ENCODE data around the gene DEFB129. TPM values are rescaled to one million over a fixed set of nuclear protein-coding genes. Genes with fewer than 3 reads are reported as not detected.

DEFB129 gene
- total and polyA plus RNA-seq, 9 of the 15 experiments (the other 6 are each of a cell fraction or from before 2014, with no cell fraction given) = not detected

- ATAC-seq (no peak), FAIRE-seq (no peak), DNase-seq (ENCODE audit: extremely low read depth in 1 of 4, low spot score in 3 of 4) (no peak)
- H3K4me1 ChIP-seq (replicated peaks in 1 of 2; ENCODE audit: control insufficient read depth in 2 of 2, insufficient read depth in 2 of 2, low read length in 2 of 2) = peaks cover 9 to 11% of the 10 kb centered on the region in 2 experiments; a peak in 4 of 5 replicates
- no peaks in the 10 kb centered on the region for H3K27me3 ChIP-seq (ENCODE audit: control insufficient read depth in 2 of 2, insufficient read depth in 2 of 2, low read length in 2 of 2)
- no peaks in the 10 kb centered on the region; the same call in 2 of the 3 replicates for H3K36me3 ChIP-seq (ENCODE audit: control insufficient read depth, insufficient read depth, low read length)
- POLR2A ChIA-PET = interaction anchor here (1.6 kb wide), 1 partner anchor 12 kb away, joined by 3 read pairs; no protein-coding TSS in a partner anchor
- no peaks in the 10 kb centered on the region for H3K9me1 ChIP-seq (ENCODE audit: control insufficient read depth, insufficient read depth, low read length)
- intact Hi-C loops (cut with micrococcal nuclease) = no loop called here
- no peak overlapping the region for H3K27ac ChIP-seq (ENCODE audit: extremely low read depth, low read depth, low read length)
- TF ChIP-seq GATA2 (CRISPR knock-in tag; IDR thresholded peaks at IDR 0.05) (no peak), ZNF586 (CRISPR knock-in tag; conservative IDR thresholded peaks at IDR 0.05) (no peak), CTCFL (IDR thresholded peaks at IDR 0.05; ENCODE audit: borderline replicate concordance, insufficient read depth, low read depth, low read length, poor library complexity, severe bottlenecking) (no peak), DDX20 (tag; IDR thresholded peaks at IDR 0.05; ENCODE audit: low read depth) (no peak), TFAM (CRISPR knock-in tag; conservative IDR thresholded peaks at IDR 0.05) (no peak), ETV6 (IDR thresholded peaks at IDR 0.05; ENCODE audit: borderline replicate concordance in 1 of 2, low read depth in 2 of 2, low read length in 1 of 2) (no peak), ETV6 (CRISPR knock-in tag; IDR thresholded peaks at IDR 0.05; ENCODE audit: borderline replicate concordance) (no peak), XRCC3 (IDR thresholded peaks at IDR 0.05) (no peak), RFX1 (IDR thresholded peaks at IDR 0.05) (no peak), CAMTA2 (CRISPR knock-in tag; conservative IDR thresholded peaks at IDR 0.05) (no peak), KAT8 (IDR thresholded peaks at IDR 0.05; ENCODE audit: low read depth) (no peak), SMAD4 (CRISPR knock-in tag; conservative IDR thresholded peaks at IDR 0.05) (no peak), ZNF165 (CRISPR knock-in tag; IDR thresholded peaks at IDR 0.05; ENCODE audit: borderline replicate concordance) (no peak), IFI16 (CRISPR knock-in tag; IDR thresholded peaks at IDR 0.05) (no peak), CLOCK (CRISPR knock-in tag; IDR thresholded peaks at IDR 0.05; ENCODE audit: borderline replicate concordance) (no peak), THRB (CRISPR knock-in tag; conservative IDR thresholded peaks at IDR 0.05) (no peak), MTA3 (IDR thresholded peaks at IDR 0.05; ENCODE audit: borderline replicate concordance) (no peak), MEF2A (IDR thresholded peaks at IDR 0.05; ENCODE audit: control insufficient read depth, low read depth, low read length) (no peak), ZFP1 (CRISPR knock-in tag; IDR thresholded peaks at IDR 0.05) (no peak)
- no peaks in the 10 kb centered on the region for H4K20me1 ChIP-seq (replicated peaks; ENCODE audit: control insufficient read depth, insufficient read depth, low read length)
- in situ Hi-C loops (cut with MboI) = no loop called here
- H3K9ac ChIP-seq (ENCODE audit: insufficient read depth in 1 of 2, low read depth in 2 of 2, low read length in 2 of 2) = no peak overlapping the region
- WGBS (ENCODE audit: insufficient coverage, low coverage, missing lambda C conversion rate) = 44% methylated on average over 2 of the region's 5 CpGs
- no peak overlapping the region for H3K4me3 ChIP-seq
- no TSS peak for BruUV-seq (replicated peaks)
- H3K9me3 ChIP-seq (replicated peaks; ENCODE audit: control insufficient read depth, insufficient read depth, low read depth, low read length) = no peaks in the 10 kb centered on the region
- CTCF ChIA-PET (ENCODE audit: low intra/inter-chr PET ratio) = no interaction called here
- no peak overlapping the region for H2AFZ ChIP-seq (ENCODE audit: low read depth, low read length)
- no peak overlapping the region for H3K4me2 ChIP-seq (ENCODE audit: insufficient read depth, low read length)
- H3K79me2 ChIP-seq (ENCODE audit: control insufficient read depth, insufficient read depth, low read length) = no peaks in the 10 kb centered on the region
Observed at GRCh38 chr20:270517-270916, 43.5 kb downstream of the DEFB129 start.

All from K562 (cell line).